Hematopoietic multipotent progenitor cell treated with erythropoietin and hydrocortisone succinate and interleukin-3 and kit ligand, for 6 days (in vitro differentiated cells): ENCODE results near the gene PRELID3B.

ENCODE experiments used
- DNase-seq: peaks from one replicate; pipeline ENCODE4 v3.0.0-alpha.2; 2015

The PRELID3B gene

GRCh38 chr20:59007665-59008511 lies 34.7 kb downstream of the PRELID3B start:
- peak; percentile 76 for DNase-seq

GRCh38 chr20:59006864-59007664 lies 35.5 kb downstream of the PRELID3B start, which contains the start of gene CTSZ:
TSS of gene CTSZ (minus strand) at chr20:59007254. CDS start at chr20:59007128, 126 bp downstream.
- peak; percentile 77 for DNase-seq

- no peak for DNase-seq
Measured at GRCh38 chr20:59006167-59006863, 36.3 kb downstream of the PRELID3B start.

- DNase-seq, result no peak
Measured at GRCh38 chr20:59005523-59006166, 36.9 kb downstream of the PRELID3B start.

GRCh38 chr20:59004763-59005522 lies 37.6 kb downstream of the PRELID3B start:
- DNase-seq, result peak; percentile 71

GRCh38 chr20:59004493-59004762 lies 38.2 kb downstream of the PRELID3B start:
- no peak for DNase-seq

- no peak for DNase-seq
Measured at GRCh38 chr20:59003836-59004492, 38.6 kb downstream of the PRELID3B start.

GRCh38 chr20:59002874-59003399 lies 39.6 kb downstream of the PRELID3B start:
- DNase-seq, result no peak

- no peak for DNase-seq
Measured at GRCh38 chr20:59002388-59002787, 40.2 kb downstream of the PRELID3B start.

GRCh38 chr20:59001449-59002171 lies 41.0 kb downstream of the PRELID3B start:
- DNase-seq, result no peak

GRCh38 chr20:59001068-59001448 lies 41.5 kb downstream of the PRELID3B start:
- no peak for DNase-seq

- no peak for DNase-seq
Measured at GRCh38 chr20:59000326-59000725, 42.3 kb downstream of the PRELID3B start.

GRCh38 chr20:58998656-58999055 lies 43.9 kb downstream of the PRELID3B start:
- DNase-seq, result no peak

GRCh38 chr20:58997141-58997770 lies 45.3 kb downstream of the PRELID3B start:
- DNase-seq, result no peak

- DNase-seq, result no peak
Measured at GRCh38 chr20:58996226-58996611, 46.4 kb downstream of the PRELID3B start.

- DNase-seq, result no peak
Measured at GRCh38 chr20:58995461-58996225, 46.9 kb downstream of the PRELID3B start.

- DNase-seq, result no peak
Measured at GRCh38 chr20:58994390-58995159, 48.0 kb downstream of the PRELID3B start.
